ENCODE measurements around the gene PTGES3L. TPM values are rescaled to one million over a fixed set of nuclear protein-coding genes. Genes with fewer than 3 reads are reported as not detected.

The PTGES3L gene
- total and polyA plus RNA-seq, 2 of the 13 experiments (the other 11 are each of a cell fraction or from before 2014, with no cell fraction given): 1.2 to 2.9 TPM

- ATAC-seq: no peak; the same call in 2 of the 3 replicates
- WGBS (ENCODE audit: low lambda C conversion rate): 68% methylated on average over 9 of the region's 9 CpGs
- intact Hi-C loops (cut with micrococcal nuclease; ENCODE audit: unreplicated experiment): loop anchor here (2.0 kb wide), 1 partner anchor 41 kb away; no protein-coding TSS in a partner anchor
These were observed 47.5 kb upstream of the PTGES3L start for GRCh38 chr17:43027091-43028032.

GRCh38 chr17:43026595-43026994 lies 46.7 kb upstream of the PTGES3L start:
- intact Hi-C loops (cut with micrococcal nuclease; ENCODE audit: unreplicated experiment): no loop called here
- FAIRE-seq (no peak), ATAC-seq (no peak)
- TF ChIP-seq MNT (IDR thresholded peaks at IDR 0.05): no peak
- TF ChIP-seq ZNF556 (CRISPR knock-in tag; IDR thresholded peaks at IDR 0.05; ENCODE audit: borderline replicate concordance): no peak
- TF ChIP-seq ZNF530 (CRISPR knock-in tag; IDR thresholded peaks at IDR 0.05; ENCODE audit: low read depth): no peak
- no peak for TF ChIP-seq AHDC1 (CRISPR knock-in tag; IDR thresholded peaks at IDR 0.05; ENCODE audit: borderline replicate concordance)
- TF ChIP-seq ZNF343 (CRISPR knock-in tag; IDR thresholded peaks at IDR 0.05): no peak
- no peak for TF ChIP-seq NFKBIZ (CRISPR knock-in tag; IDR thresholded peaks at IDR 0.05)
- TF ChIP-seq ZBTB38 (CRISPR knock-in tag; IDR thresholded peaks at IDR 0.05): no peak

More at GRCh38 chr17:43027091-43028032, 47.5 kb upstream of the PTGES3L start:
- H3K36me3 ChIP-seq (replicated peaks in 1 of 2; ENCODE audit: control insufficient read depth in 1 of 2, insufficient read depth in 2 of 2, low read length in 2 of 2): no peaks in the 10 kb centered on the region
- H3K79me2 ChIP-seq (ENCODE audit: insufficient read depth, low read length): no peaks in the 10 kb centered on the region
- no peaks in the 10 kb centered on the region for H3K27me3 ChIP-seq (ENCODE audit: control insufficient read depth in 1 of 2, insufficient read depth in 2 of 2, low read length in 2 of 2)
- DNase-seq (ENCODE audit: low spot score): no peak
- H3K9ac ChIP-seq (ENCODE audit: insufficient read depth, low read depth, low read length): no peak overlapping the region
- H3K4me3 ChIP-seq (replicated peaks in 1 of 3; ENCODE audit: insufficient read depth in 1 of 3, low read depth in 2 of 3, low read length in 3 of 3): no peak overlapping the region
- CTCF ChIA-PET (ENCODE audit: low intra/inter-chr PET ratio, low total read pairs): no interaction called here
- no peak for FAIRE-seq
- no peaks in the 10 kb centered on the region for H4K20me1 ChIP-seq (ENCODE audit: insufficient read depth, low read length)
- POLR2A ChIA-PET: interaction anchor here (1.0 to 3.9 kb wide), 7 partner anchors 12 to 289 kb away, joined by 3 to 22 read pairs (median 5); partner anchors contain the start of genes RPL27 and TMEM106A
- H3K27ac ChIP-seq (ENCODE audit: extremely low read length, insufficient read depth, low read length): no peak overlapping the region
- TF ChIP-seq POGZ (CRISPR knock-in tag; IDR thresholded peaks at IDR 0.05) (no peak), KDM5B (CRISPR knock-in tag; IDR thresholded peaks at IDR 0.05; ENCODE audit: borderline replicate concordance) (0 out of 2 replicates have a peak, but pooled peaks have one; percentile 3)
- no TSS peak for BruUV-seq (replicated peaks)
- in situ Hi-C loops (cut with HindIII; ENCODE audit: extremely low pct_ligation_motif_present, low pct_unique_long_range_greater_than_20kb): no loop called here
- no peak overlapping the region for H2AFZ ChIP-seq (ENCODE audit: low read length)
- H3K4me1 ChIP-seq (ENCODE audit: insufficient read depth, low read length): peaks cover 54% of the 10 kb centered on the region
- H3K9me3 ChIP-seq (ENCODE audit: low read length): no peaks in the 10 kb centered on the region
- H3K4me2 ChIP-seq (ENCODE audit: low read depth, low read length): peak overlapping the region; percentile 92

More at GRCh38 chr17:43026595-43026994, 46.7 kb upstream of the PTGES3L start:
- no peaks in the 10 kb centered on the region; a peak in 1 of 5 replicates for H3K27me3 ChIP-seq (ENCODE audit: control insufficient read depth in 1 of 2, insufficient read depth in 2 of 2, low read length in 2 of 2)
- no peak overlapping the region for H2AFZ ChIP-seq (ENCODE audit: low read length)
- CTCF ChIA-PET (ENCODE audit: low intra/inter-chr PET ratio, low total read pairs): no interaction called here
- WGBS (ENCODE audit: low lambda C conversion rate): 74% methylated on average over 5 of the region's 5 CpGs
- H3K4me3 ChIP-seq (replicated peaks in 1 of 3; ENCODE audit: insufficient read depth in 1 of 3, low read depth in 2 of 3, low read length in 3 of 3): no peak overlapping the region
- no peak for DNase-seq (ENCODE audit: low spot score)
- H3K9me3 ChIP-seq (ENCODE audit: low read length): no peaks in the 10 kb centered on the region
- peaks cover 1% of the 10 kb centered on the region for H3K79me2 ChIP-seq (ENCODE audit: insufficient read depth, low read length)
- peaks cover 54% of the 10 kb centered on the region for H3K4me1 ChIP-seq (ENCODE audit: insufficient read depth, low read length)
- POLR2A ChIA-PET: interaction anchor here (1.4 to 3.6 kb wide), 5 partner anchors 15 to 185 kb away, joined by 3 to 16 read pairs (median 5); partner anchors contain the start of genes RPL27 and TMEM106A
- in situ Hi-C loops (cut with HindIII; ENCODE audit: extremely low pct_ligation_motif_present, low pct_unique_long_range_greater_than_20kb): no loop called here
- BruUV-seq (replicated peaks): no TSS peak
- H3K36me3 ChIP-seq (replicated peaks in 1 of 2; ENCODE audit: control insufficient read depth in 1 of 2, insufficient read depth in 2 of 2, low read length in 2 of 2): no peaks in the 10 kb centered on the region
- no peaks in the 10 kb centered on the region for H4K20me1 ChIP-seq (ENCODE audit: insufficient read depth, low read length)
- no peak overlapping the region for H3K27ac ChIP-seq (ENCODE audit: extremely low read length, insufficient read depth, low read length)
- H3K4me2 ChIP-seq (ENCODE audit: low read depth, low read length): no peak overlapping the region
- no peak overlapping the region for H3K9ac ChIP-seq (ENCODE audit: insufficient read depth, low read depth, low read length)

Measured in HepG2 (cell line).